HepG2 (cell line): ENCODE measurements around the gene C2orf81. TPM values are rescaled to one million over a fixed set of nuclear protein-coding genes. Genes with fewer than 3 reads are reported as not detected.
A peak's percentile ranks its signal among the peaks of the same experiment; 100 is the strongest.

Experiments
- BCL3 ChIP-seq: sonication (generic); formaldehyde crosslinking; IDR thresholded peaks from 2 replicates; pipeline ENCODE4 v1.5.1; 2020; ENCODE audit warnings: mild to moderate bottlenecking, missing genetic modification reagents, moderate library complexity
- CC2D1A ChIP-seq: sonication (generic); formaldehyde crosslinking; IDR thresholded peaks from 2 replicates; pipeline ENCODE4 v1.8.1; 2023; ENCODE audit warnings: mild to moderate bottlenecking, missing genetic modification reagents
- HDAC6 ChIP-seq: fragments of 200-600 bp; sonication (generic); IDR thresholded peaks from 2 replicates; pipeline ENCODE4 v1.7.0; 2017; ENCODE audit warnings: mild to moderate bottlenecking, antibody characterized with exemption, low read length, low read depth
- MBD4 ChIP-seq: IDR thresholded peaks from 2 replicates; pipeline ENCODE4 v1.6.1; 2012; ENCODE audit warnings: low read length, inconsistent platforms, borderline replicate concordance
- NR3C1 ChIP-seq: sonication (generic); formaldehyde crosslinking; IDR thresholded peaks from 2 replicates; pipeline ENCODE4 v1.4.0; 2020; ENCODE audit warnings: missing genetic modification reagents
- PLRG1 ChIP-seq: fragments of 450-650 bp; conservative IDR thresholded peaks from 2 replicates; pipeline ENCODE4 v1.6.1; 2016
- PTBP1 ChIP-seq: fragments of 200-400 bp; formaldehyde crosslinking; IDR thresholded peaks from 2 replicates; pipeline ENCODE4 v1.6.1; 2018; ENCODE audit warnings: low read length, low read depth; ENCODE audit not compliant: poor library complexity, severe bottlenecking
- RXRB ChIP-seq: IDR thresholded peaks from 2 replicates; pipeline ENCODE4 v1.6.1; 2016; ENCODE audit warnings: borderline replicate concordance, missing genetic modification reagents, missing compliant biosample characterization
- ZNF367 ChIP-seq: sonication (generic); formaldehyde crosslinking; IDR thresholded peaks from 2 replicates; pipeline ENCODE4 v1.4.0; 2020; ENCODE audit warnings: missing genetic modification reagents, borderline replicate concordance
- ZNF737 ChIP-seq: sonication (generic); formaldehyde crosslinking; IDR thresholded peaks from 2 replicates; pipeline ENCODE4 v1.5.0; 2020; ENCODE audit warnings: missing genetic modification reagents, mild to moderate bottlenecking, borderline replicate concordance
- ZNF749 ChIP-seq: sonication (generic); formaldehyde crosslinking; IDR thresholded peaks from 2 replicates; pipeline ENCODE4 v1.8.0; 2022; ENCODE audit warnings: mild to moderate bottlenecking, missing genetic modification reagents, moderate library complexity, borderline replicate concordance
- ZNF879 ChIP-seq: sonication (generic); formaldehyde crosslinking; IDR thresholded peaks from 2 replicates; pipeline ENCODE4 v1.8.1; 2023; ENCODE audit warnings: missing genetic modification reagents
- polyA plus RNA-seq, 8 experiments: library from polyadenylated mRNA; depleted of rRNA in 3 of 8; stranded (reverse) in 7 of 8; unstranded in 1 of 8; fragments of >200 nt; fragmentation: Illumina TruSeq in 4 of 8; extraction: Trizol in 4 of 8; gene quantifications; 2 replicates each; pipeline versions ENCODE4 v1.2.1 to v1.2.3, GENCODE V29; 2011 to 2016; ENCODE audit warnings: low read depth in 4 of 8, missing spikeins in 1 of 8, mixed read lengths in 1 of 8; ENCODE audit not compliant: insufficient read depth in 1 of 8
- total RNA-seq, 5 experiments: library from RNA; depleted of rRNA; stranded (reverse); fragments of >200 nt; fragmentation: Illumina TruSeq; extraction: Trizol; gene quantifications; 2 replicates each; pipeline ENCODE4 v1.2.3, GENCODE V29; 2016; ENCODE audit warnings: low read depth in 1 of 5
- TF ChIP-seq, protein P1 (sequence below): sonication (generic); formaldehyde crosslinking; IDR thresholded peaks from 2 replicates; pipeline ENCODE4 v1.4.0; 2020; ENCODE audit warnings: missing genetic modification reagents, borderline replicate concordance
- TF ChIP-seq, protein P2 (sequence below): sonication (generic); formaldehyde crosslinking; IDR thresholded peaks from 2 replicates; pipeline ENCODE4 v1.8.0; 2022; ENCODE audit warnings: mild to moderate bottlenecking, missing genetic modification reagents, moderate library complexity
- TF ChIP-seq, protein P3 (sequence below): sonication (generic); formaldehyde crosslinking; IDR thresholded peaks from 2 replicates; pipeline ENCODE4 v1.5.1; 2020; ENCODE audit warnings: missing genetic modification reagents, mild to moderate bottlenecking, borderline replicate concordance
- TF ChIP-seq, protein P4 (sequence below): sonication (generic); formaldehyde crosslinking; IDR thresholded peaks from 2 replicates; pipeline ENCODE4 v1.5.1; 2020; ENCODE audit warnings: mild to moderate bottlenecking, moderate library complexity, missing genetic modification reagents

C2orf81 gene
- total and polyA plus RNA-seq, 2 of the 13 experiments (the other 11 are each of a cell fraction or from before 2014, with no cell fraction given): 0.15 to 0.17 TPM

DNA sequence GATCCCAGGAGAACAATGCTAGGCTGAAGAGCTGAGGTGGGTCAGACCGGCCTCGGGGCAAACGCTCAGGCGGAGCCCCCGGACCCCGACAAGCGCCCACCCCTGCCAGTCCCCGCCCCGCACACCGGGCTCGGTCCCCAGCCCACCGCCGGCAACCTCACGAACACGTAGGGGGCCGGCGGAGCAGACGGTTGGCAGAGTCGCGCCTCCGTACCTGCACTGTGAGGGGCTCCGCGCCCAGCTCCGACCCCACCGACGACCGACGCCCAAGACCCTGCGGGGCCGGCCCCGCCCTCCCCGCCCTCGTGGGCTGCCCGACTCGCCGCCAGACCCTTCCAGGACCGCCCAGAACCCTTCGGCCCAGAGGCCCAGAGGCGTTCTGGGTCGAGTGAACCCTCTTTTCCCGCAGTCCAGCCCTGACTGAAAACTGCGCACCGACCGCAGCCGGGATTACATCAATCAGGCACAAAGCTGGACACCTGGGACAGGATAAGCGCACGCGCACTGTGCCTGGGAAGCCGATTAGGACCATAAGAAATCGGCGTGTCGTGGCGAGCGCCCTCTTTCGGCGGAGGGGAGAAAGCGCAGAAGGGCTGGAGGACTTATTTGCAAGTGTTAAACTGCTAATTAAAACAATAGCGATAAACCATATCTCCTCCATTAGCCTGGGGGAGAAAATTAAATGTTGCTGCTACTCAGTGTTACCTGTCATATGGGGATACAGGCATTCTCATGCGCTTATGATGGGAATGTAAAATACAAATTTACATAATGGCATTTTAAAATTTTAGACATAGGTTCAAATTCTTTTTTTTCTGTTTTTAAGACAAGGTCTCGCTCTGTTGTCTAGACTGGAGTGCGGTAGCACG, 29.6 kb downstream of the C2orf81 start (continued):
- TF ChIP-seq, protein P1, sequence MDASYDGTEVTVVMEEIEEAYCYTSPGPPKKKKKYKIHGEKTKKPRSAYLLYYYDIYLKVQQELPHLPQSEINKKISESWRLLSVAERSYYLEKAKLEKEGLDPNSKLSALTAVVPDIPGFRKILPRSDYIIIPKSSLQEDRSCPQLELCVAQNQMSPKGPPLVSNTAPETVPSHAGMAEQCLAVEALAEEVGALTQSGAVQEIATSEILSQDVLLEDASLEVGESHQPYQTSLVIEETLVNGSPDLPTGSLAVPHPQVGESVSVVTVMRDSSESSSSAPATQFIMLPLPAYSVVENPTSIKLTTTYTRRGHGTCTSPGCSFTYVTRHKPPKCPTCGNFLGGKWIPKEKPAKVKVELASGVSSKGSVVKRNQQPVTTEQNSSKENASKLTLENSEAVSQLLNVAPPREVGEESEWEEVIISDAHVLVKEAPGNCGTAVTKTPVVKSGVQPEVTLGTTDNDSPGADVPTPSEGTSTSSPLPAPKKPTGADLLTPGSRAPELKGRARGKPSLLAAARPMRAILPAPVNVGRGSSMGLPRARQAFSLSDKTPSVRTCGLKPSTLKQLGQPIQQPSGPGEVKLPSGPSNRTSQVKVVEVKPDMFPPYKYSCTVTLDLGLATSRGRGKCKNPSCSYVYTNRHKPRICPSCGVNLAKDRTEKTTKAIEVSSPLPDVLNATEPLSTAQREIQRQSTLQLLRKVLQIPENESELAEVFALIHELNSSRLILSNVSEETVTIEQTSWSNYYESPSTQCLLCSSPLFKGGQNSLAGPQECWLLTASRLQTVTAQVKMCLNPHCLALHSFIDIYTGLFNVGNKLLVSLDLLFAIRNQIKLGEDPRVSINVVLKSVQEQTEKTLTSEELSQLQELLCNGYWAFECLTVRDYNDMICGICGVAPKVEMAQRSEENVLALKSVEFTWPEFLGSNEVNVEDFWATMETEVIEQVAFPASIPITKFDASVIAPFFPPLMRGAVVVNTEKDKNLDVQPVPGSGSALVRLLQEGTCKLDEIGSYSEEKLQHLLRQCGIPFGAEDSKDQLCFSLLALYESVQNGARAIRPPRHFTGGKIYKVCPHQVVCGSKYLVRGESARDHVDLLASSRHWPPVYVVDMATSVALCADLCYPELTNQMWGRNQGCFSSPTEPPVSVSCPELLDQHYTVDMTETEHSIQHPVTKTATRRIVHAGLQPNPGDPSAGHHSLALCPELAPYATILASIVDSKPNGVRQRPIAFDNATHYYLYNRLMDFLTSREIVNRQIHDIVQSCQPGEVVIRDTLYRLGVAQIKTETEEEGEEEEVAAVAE: no peak
- TF ChIP-seq ZNF749 (0 out of 2 replicates have a peak, but pooled peaks have one; percentile 85), BCL3 (CRISPR knock-in tag) (no peak; the same call in 1 of the 2 replicates), PTBP1 (no peak), PLRG1 (no peak), CC2D1A (CRISPR knock-in tag) (no peak), NR3C1 (CRISPR knock-in tag) (no peak), MBD4 (no peak), ZNF367 (CRISPR knock-in tag) (no peak), HDAC6 (no peak; the same call in 1 of the 2 replicates), ZNF879 (CRISPR knock-in tag) (no peak), RXRB (CRISPR knock-in tag) (peak; percentile 56; the same call in 1 of the 2 replicates), ZNF737 (CRISPR knock-in tag) (no peak)
- TF ChIP-seq, protein P2, sequence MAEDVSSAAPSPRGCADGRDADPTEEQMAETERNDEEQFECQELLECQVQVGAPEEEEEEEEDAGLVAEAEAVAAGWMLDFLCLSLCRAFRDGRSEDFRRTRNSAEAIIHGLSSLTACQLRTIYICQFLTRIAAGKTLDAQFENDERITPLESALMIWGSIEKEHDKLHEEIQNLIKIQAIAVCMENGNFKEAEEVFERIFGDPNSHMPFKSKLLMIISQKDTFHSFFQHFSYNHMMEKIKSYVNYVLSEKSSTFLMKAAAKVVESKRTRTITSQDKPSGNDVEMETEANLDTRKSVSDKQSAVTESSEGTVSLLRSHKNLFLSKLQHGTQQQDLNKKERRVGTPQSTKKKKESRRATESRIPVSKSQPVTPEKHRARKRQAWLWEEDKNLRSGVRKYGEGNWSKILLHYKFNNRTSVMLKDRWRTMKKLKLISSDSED (CRISPR knock-in tag): no peak
- TF ChIP-seq, protein P3, sequence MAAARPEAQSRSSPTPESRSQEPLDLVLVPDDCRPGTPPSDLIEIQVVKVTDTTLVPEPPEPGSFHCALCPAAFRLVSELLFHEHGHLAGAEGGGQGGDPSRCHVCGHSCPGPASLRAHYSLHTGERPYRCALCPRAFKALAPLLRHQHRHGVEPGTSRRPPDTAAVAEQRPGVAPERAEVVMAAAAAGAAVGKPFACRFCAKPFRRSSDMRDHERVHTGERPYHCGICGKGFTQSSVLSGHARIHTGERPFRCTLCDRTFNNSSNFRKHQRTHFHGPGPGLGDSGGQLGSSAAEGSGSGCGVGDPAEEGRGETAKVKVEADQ (CRISPR knock-in tag): 0 out of 2 replicates have a peak, but pooled peaks have one; percentile 62
- TF ChIP-seq, protein P4, sequence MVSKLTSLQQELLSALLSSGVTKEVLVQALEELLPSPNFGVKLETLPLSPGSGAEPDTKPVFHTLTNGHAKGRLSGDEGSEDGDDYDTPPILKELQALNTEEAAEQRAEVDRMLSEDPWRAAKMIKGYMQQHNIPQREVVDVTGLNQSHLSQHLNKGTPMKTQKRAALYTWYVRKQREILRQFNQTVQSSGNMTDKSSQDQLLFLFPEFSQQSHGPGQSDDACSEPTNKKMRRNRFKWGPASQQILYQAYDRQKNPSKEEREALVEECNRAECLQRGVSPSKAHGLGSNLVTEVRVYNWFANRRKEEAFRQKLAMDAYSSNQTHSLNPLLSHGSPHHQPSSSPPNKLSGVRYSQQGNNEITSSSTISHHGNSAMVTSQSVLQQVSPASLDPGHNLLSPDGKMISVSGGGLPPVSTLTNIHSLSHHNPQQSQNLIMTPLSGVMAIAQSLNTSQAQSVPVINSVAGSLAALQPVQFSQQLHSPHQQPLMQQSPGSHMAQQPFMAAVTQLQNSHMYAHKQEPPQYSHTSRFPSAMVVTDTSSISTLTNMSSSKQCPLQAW (CRISPR knock-in tag): peak; percentile 46
